ENCODE measurements around the gene MEIOSIN.
"Not testable (repeated sequence)": the region's sequence is repeated elsewhere in the genome, so short reads cannot be mapped to it uniquely, and the experiment has no call there.

The MEIOSIN gene

GRCh38 chr19:45794627-45795026 is 61.4 kb downstream of the MEIOSIN start:
- Histone ChIP-seq H3K36me3 (ENCODE audit: insufficient read depth, insufficient read length, low read length) (peaks cover 9% of the 10 kb centered on the region), H3K9ac (ENCODE audit: insufficient read length, low read depth) (no peak overlapping the region), H3K4me1 (ENCODE audit: insufficient read depth, insufficient read length) (peaks cover 6% of the 10 kb centered on the region), H3K9me3 (ENCODE audit: insufficient read depth, low read length) (no peaks in the 10 kb centered on the region), H3K4me3 (ENCODE audit: insufficient read length, low read depth) (no peak overlapping the region), H3K27me3 (ENCODE audit: insufficient read depth, insufficient read length) (no peaks in the 10 kb centered on the region)
- TF ChIP-seq YY1 (IDR thresholded peaks at IDR 0.05; ENCODE audit: insufficient read depth, insufficient read length): no peak
- no peak for DNase-seq (ENCODE audit: low read depth, low spot score)

GRCh38 chr19:45798995-45799517 is 65.8 kb downstream of the MEIOSIN start:
- H3K27me3 ChIP-seq (ENCODE audit: insufficient read depth, insufficient read length): no peaks in the 10 kb centered on the region
- TF ChIP-seq ZNF274 (IDR thresholded peaks at IDR 0.05; ENCODE audit: low read depth, low read length): no peak
- no peak for TF ChIP-seq YY1 (IDR thresholded peaks at IDR 0.05; ENCODE audit: insufficient read depth, insufficient read length)
- no peak overlapping the region for H3K9ac ChIP-seq (ENCODE audit: insufficient read length, low read depth)

GRCh38 chr19:45799541-45799940 is 66.3 kb downstream of the MEIOSIN start:
- not testable (repeated sequence) for H3K4me1 ChIP-seq (ENCODE audit: insufficient read depth, insufficient read length); H3K9me3 ChIP-seq (ENCODE audit: insufficient read depth, low read length); H3K36me3 ChIP-seq (ENCODE audit: insufficient read depth, insufficient read length, low read length); H3K27me3 ChIP-seq (ENCODE audit: insufficient read depth, insufficient read length); DNase-seq (ENCODE audit: low read depth, low spot score); H3K9ac ChIP-seq (ENCODE audit: insufficient read length, low read depth); H3K4me3 ChIP-seq (ENCODE audit: insufficient read length, low read depth)

More at GRCh38 chr19:45798995-45799517, 65.8 kb downstream of the MEIOSIN start:
- Histone ChIP-seq H3K36me3 (ENCODE audit: insufficient read depth, insufficient read length, low read length) (no peaks in the 10 kb centered on the region), H3K9me3 (ENCODE audit: insufficient read depth, low read length) (no peaks in the 10 kb centered on the region), H3K4me3 (ENCODE audit: insufficient read length, low read depth) (no peak overlapping the region), H3K4me1 (ENCODE audit: insufficient read depth, insufficient read length) (peaks cover 5% of the 10 kb centered on the region)
- no peak for DNase-seq (ENCODE audit: low read depth, low spot score)

- TF ChIP-seq YY1 (IDR thresholded peaks at IDR 0.05; ENCODE audit: insufficient read depth, insufficient read length) (no peak), SUZ12 (IDR thresholded peaks at IDR 0.05; ENCODE audit: extremely low read depth, insufficient read depth, insufficient read length) (no peak), ZNF274 (IDR thresholded peaks at IDR 0.05; ENCODE audit: low read depth, low read length) (no peak)
- Histone ChIP-seq H3K4me1 (ENCODE audit: insufficient read depth, insufficient read length) (peaks cover 5% of the 10 kb centered on the region), H3K36me3 (ENCODE audit: insufficient read depth, insufficient read length, low read length) (no peaks in the 10 kb centered on the region), H3K27me3 (ENCODE audit: insufficient read depth, insufficient read length) (no peaks in the 10 kb centered on the region), H3K9me3 (ENCODE audit: insufficient read depth, low read length) (no peaks in the 10 kb centered on the region), H3K9ac (ENCODE audit: insufficient read length, low read depth) (peak overlapping the region; percentile 56), H3K4me3 (ENCODE audit: insufficient read length, low read depth) (no peak overlapping the region)
- no peak for DNase-seq (ENCODE audit: low read depth, low spot score)
Observed at GRCh38 chr19:45800070-45800553, 66.9 kb downstream of the MEIOSIN start.

- H3K9me3 ChIP-seq (ENCODE audit: insufficient read depth, low read length): no peaks in the 10 kb centered on the region
- no peak overlapping the region for H3K9ac ChIP-seq (ENCODE audit: insufficient read length, low read depth)
- no peaks in the 10 kb centered on the region for H3K36me3 ChIP-seq (ENCODE audit: insufficient read depth, insufficient read length, low read length)
- no peaks in the 10 kb centered on the region for H3K27me3 ChIP-seq (ENCODE audit: insufficient read depth, insufficient read length)
- DNase-seq (ENCODE audit: low read depth, low spot score): no peak
- no peak for TF ChIP-seq YY1 (IDR thresholded peaks at IDR 0.05; ENCODE audit: insufficient read depth, insufficient read length)
- TF ChIP-seq SUZ12 (IDR thresholded peaks at IDR 0.05; ENCODE audit: extremely low read depth, insufficient read depth, insufficient read length): no peak
- TF ChIP-seq ZNF274 (IDR thresholded peaks at IDR 0.05; ENCODE audit: low read depth, low read length): no peak
- no peak overlapping the region for H3K4me3 ChIP-seq (ENCODE audit: insufficient read length, low read depth)
- peaks cover 5% of the 10 kb centered on the region for H3K4me1 ChIP-seq (ENCODE audit: insufficient read depth, insufficient read length)
Observed at GRCh38 chr19:45801603-45802175, 68.5 kb downstream of the MEIOSIN start.

- Histone ChIP-seq H3K4me1 (ENCODE audit: insufficient read depth, insufficient read length) (peaks cover 4% of the 10 kb centered on the region), H3K36me3 (ENCODE audit: insufficient read depth, insufficient read length, low read length) (no peaks in the 10 kb centered on the region), H3K9ac (ENCODE audit: insufficient read length, low read depth) (no peak overlapping the region), H3K27me3 (ENCODE audit: insufficient read depth, insufficient read length) (no peaks in the 10 kb centered on the region), H3K9me3 (ENCODE audit: insufficient read depth, low read length) (no peaks in the 10 kb centered on the region), H3K4me3 (ENCODE audit: insufficient read length, low read depth) (no peak overlapping the region)
- no peak for TF ChIP-seq ZNF274 (IDR thresholded peaks at IDR 0.05; ENCODE audit: low read depth, low read length)
- no peak for TF ChIP-seq SUZ12 (IDR thresholded peaks at IDR 0.05; ENCODE audit: extremely low read depth, insufficient read depth, insufficient read length)
- no peak for TF ChIP-seq YY1 (IDR thresholded peaks at IDR 0.05; ENCODE audit: insufficient read depth, insufficient read length)
- no peak for DNase-seq (ENCODE audit: low read depth, low spot score)
Observed at GRCh38 chr19:45804140-45804958, 71.1 kb downstream of the MEIOSIN start.

GRCh38 chr19:45804959-45805230 is 71.7 kb downstream of the MEIOSIN start:
- H3K27me3 ChIP-seq (ENCODE audit: insufficient read depth, insufficient read length): no peaks in the 10 kb centered on the region
- no peak for DNase-seq (ENCODE audit: low read depth, low spot score)
- H3K9me3 ChIP-seq (ENCODE audit: insufficient read depth, low read length): no peaks in the 10 kb centered on the region
- TF ChIP-seq ZNF274 (IDR thresholded peaks at IDR 0.05; ENCODE audit: low read depth, low read length) (no peak), SUZ12 (IDR thresholded peaks at IDR 0.05; ENCODE audit: extremely low read depth, insufficient read depth, insufficient read length) (no peak), YY1 (IDR thresholded peaks at IDR 0.05; ENCODE audit: insufficient read depth, insufficient read length) (no peak)
- H3K36me3 ChIP-seq (ENCODE audit: insufficient read depth, insufficient read length, low read length): no peaks in the 10 kb centered on the region
- no peak overlapping the region for H3K9ac ChIP-seq (ENCODE audit: insufficient read length, low read depth)
- peaks cover 4% of the 10 kb centered on the region for H3K4me1 ChIP-seq (ENCODE audit: insufficient read depth, insufficient read length)
- H3K4me3 ChIP-seq (ENCODE audit: insufficient read length, low read depth): no peak overlapping the region
